Smooth muscle cell (in vitro differentiated cells): ENCODE data around the gene MSI2. TPM values are rescaled to one million over a fixed set of nuclear protein-coding genes. Genes with fewer than 3 reads are reported as not detected.

Experiments used
- DNase-seq: peaks from one replicate; lab custom pipeline; 2025; ENCODE audit not compliant: unreplicated experiment; lab: John Stamatoyannopoulos, UW
- H2AFZ ChIP-seq: fragments of 200-600 bp; sonication (generic); 2 replicates; pipeline ENCODE4 v1.6.0; 2016; ENCODE audit warnings: antibody characterized with exemption, low read depth, mild to moderate bottlenecking
- H3F3A ChIP-seq: fragments of 200-600 bp; sonication (generic); 2 replicates; pipeline ENCODE4 v1.6.0; 2017; ENCODE audit warnings: antibody characterized with exemption, low read depth
- H3K27ac ChIP-seq: fragments of 200-600 bp; sonication (generic); 2 replicates; pipeline ENCODE4 v1.5.1; 2016; ENCODE audit warnings: low read depth, mild to moderate bottlenecking
- H3K27me3 ChIP-seq: fragments of 200-600 bp; sonication (generic); 2 replicates; pipeline ENCODE4 v1.6.1; 2016; ENCODE audit warnings: low read depth, mild to moderate bottlenecking
- H3K36me3 ChIP-seq: fragments of 200-600 bp; sonication (generic); 2 replicates; pipeline ENCODE4 v1.5.1; 2016; ENCODE audit warnings: low read depth
- H3K4me1 ChIP-seq: fragments of 200-600 bp; sonication (generic); 2 replicates; pipeline ENCODE4 v1.5.1; 2016; ENCODE audit warnings: low read depth
- H3K4me2 ChIP-seq: fragments of 200-600 bp; sonication (generic); 2 replicates; pipeline ENCODE4 v1.6.0; 2016; ENCODE audit warnings: mild to moderate bottlenecking
- H3K4me3 ChIP-seq: fragments of 200-600 bp; sonication (generic); 2 replicates; pipeline ENCODE4 v1.5.1; 2016; ENCODE audit warnings: mild to moderate bottlenecking
- H3K79me2 ChIP-seq: fragments of 200-600 bp; sonication (generic); 2 replicates; pipeline ENCODE4 v1.6.0; 2016; ENCODE audit warnings: low read depth, mild to moderate bottlenecking
- H3K9ac ChIP-seq: fragments of 200-600 bp; sonication (generic); 2 replicates; pipeline ENCODE4 v1.6.0; 2016; ENCODE audit warnings: low read depth
- H3K9me3 ChIP-seq: fragments of 200-600 bp; sonication (generic); replicated peaks from 2 replicates; pipeline ENCODE4 v1.5.1; 2016; ENCODE audit warnings: low read depth
- H4K20me1 ChIP-seq: fragments of 200-600 bp; sonication (generic); 2 replicates; pipeline ENCODE4 v1.6.0; 2016; ENCODE audit warnings: low read depth
- WGBS: methylation state at CpG from one replicate; pipeline ENCODE4 v1.1.7; 2016; ENCODE audit warnings: low lambda C conversion rate; 5-methylcytosine and 5-hydroxymethylcytosine counted together
- polyA plus RNA-seq: library from polyadenylated mRNA; unstranded; fragments of >200 nt; fragmentation: Nextera tagmentation; extraction: Ambion mirVana; gene quantifications from 2 replicates; pipeline ENCODE4 v1.2.1, GENCODE V29; 2016
- total RNA-seq: library from RNA; depleted of rRNA; stranded (reverse); fragments of >200 nt; gene quantifications from 2 replicates; pipeline ENCODE4 v1.2.3, GENCODE V29; 2014
- TF ChIP-seq, protein P1 (sequence below): fragments of 200-600 bp; sonication (generic); IDR thresholded peaks from 2 replicates; pipeline ENCODE4 v1.5.1; 2017; ENCODE audit warnings: borderline replicate concordance, mild to moderate bottlenecking, antibody characterized with exemption; ENCODE audit not compliant: insufficient read depth, poor library complexity, severe bottlenecking

MSI2 gene
- total and polyA plus RNA-seq, 2 experiments from 2014 or later: 5.7 to 36.5 TPM

- H3K4me1 ChIP-seq: peaks cover 19% of the 10 kb centered on the region
- H3K27ac ChIP-seq: no peak overlapping the region
- no peaks in the 10 kb centered on the region for H3K36me3 ChIP-seq
- H3F3A ChIP-seq: no peaks in the 10 kb centered on the region
- TF ChIP-seq, protein P1, sequence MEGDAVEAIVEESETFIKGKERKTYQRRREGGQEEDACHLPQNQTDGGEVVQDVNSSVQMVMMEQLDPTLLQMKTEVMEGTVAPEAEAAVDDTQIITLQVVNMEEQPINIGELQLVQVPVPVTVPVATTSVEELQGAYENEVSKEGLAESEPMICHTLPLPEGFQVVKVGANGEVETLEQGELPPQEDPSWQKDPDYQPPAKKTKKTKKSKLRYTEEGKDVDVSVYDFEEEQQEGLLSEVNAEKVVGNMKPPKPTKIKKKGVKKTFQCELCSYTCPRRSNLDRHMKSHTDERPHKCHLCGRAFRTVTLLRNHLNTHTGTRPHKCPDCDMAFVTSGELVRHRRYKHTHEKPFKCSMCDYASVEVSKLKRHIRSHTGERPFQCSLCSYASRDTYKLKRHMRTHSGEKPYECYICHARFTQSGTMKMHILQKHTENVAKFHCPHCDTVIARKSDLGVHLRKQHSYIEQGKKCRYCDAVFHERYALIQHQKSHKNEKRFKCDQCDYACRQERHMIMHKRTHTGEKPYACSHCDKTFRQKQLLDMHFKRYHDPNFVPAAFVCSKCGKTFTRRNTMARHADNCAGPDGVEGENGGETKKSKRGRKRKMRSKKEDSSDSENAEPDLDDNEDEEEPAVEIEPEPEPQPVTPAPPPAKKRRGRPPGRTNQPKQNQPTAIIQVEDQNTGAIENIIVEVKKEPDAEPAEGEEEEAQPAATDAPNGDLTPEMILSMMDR: no peak
- 94% methylated on average over 15 of the region's 15 CpGs for WGBS
- H4K20me1 ChIP-seq: no peaks in the 10 kb centered on the region
- no peak overlapping the region for H3K4me2 ChIP-seq
- H3K27me3 ChIP-seq: no peaks in the 10 kb centered on the region
- H2AFZ ChIP-seq: no peak overlapping the region
- no peak overlapping the region for H3K9ac ChIP-seq
- H3K4me3 ChIP-seq: no peak overlapping the region
- H3K79me2 ChIP-seq: no peaks in the 10 kb centered on the region
- H3K9me3 ChIP-seq: no peaks in the 10 kb centered on the region
- no peak for DNase-seq
Measured at GRCh38 chr17:57589151-57590034, 333.1 kb downstream of the MSI2 start.

DNA sequence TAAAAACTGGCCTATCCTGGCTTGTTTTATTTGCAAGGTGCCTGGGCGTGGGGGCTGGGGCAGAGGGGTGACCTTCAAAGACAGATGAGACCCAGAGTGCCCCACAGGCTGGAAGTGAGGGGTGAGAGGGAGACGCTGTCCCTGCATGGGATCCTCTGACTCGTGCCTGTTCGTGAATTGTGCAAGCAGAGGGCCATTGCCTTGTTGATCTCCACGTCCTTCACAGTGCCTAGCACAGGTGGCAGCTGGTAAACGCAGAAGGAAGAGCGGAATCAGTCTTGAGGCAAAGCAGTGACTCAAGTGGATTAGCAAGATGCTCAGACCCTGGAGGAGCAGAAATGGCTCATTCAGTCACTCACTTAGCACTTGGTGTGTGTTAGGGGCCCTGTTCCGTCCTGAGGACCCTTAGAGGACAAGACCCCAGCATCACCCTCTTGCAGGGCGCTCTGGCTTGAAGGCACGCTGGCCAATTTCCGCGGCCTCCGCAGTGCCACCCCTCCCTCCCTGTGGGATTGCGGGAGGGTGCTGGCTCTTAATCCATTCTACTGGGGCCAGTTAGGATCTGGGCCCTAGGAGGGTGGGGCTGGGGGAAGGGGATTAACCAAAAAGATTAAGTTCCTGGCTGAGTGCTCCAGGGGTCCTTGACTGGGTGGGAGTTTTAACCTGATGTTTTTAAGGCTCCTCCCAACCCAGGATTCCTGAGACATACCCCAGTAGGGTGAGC, 337.6 kb downstream of the MSI2 start:
- H3K4me1 ChIP-seq: peaks cover 8% of the 10 kb centered on the region
- WGBS: 89% methylated on average over 14 of the region's 14 CpGs
- TF ChIP-seq, protein P1: no peak

GRCh38 chr17:57594767-57595166, 338.4 kb downstream of the MSI2 start:
- TF ChIP-seq, protein P1: no peak
- 96% methylated on average over 5 of the region's 5 CpGs for WGBS

More for the DNA sequence above, 337.6 kb downstream of the MSI2 start:
- Histone ChIP-seq H3F3A (no peaks in the 10 kb centered on the region), H3K27ac (no peak overlapping the region), H3K9ac (no peak overlapping the region), H3K79me2 (no peaks in the 10 kb centered on the region), H4K20me1 (no peaks in the 10 kb centered on the region), H3K4me3 (no peak overlapping the region), H3K27me3 (no peaks in the 10 kb centered on the region), H2AFZ (no peak overlapping the region), H3K9me3 (no peaks in the 10 kb centered on the region), H3K36me3 (no peaks in the 10 kb centered on the region), H3K4me2 (no peak overlapping the region)
- no peak for DNase-seq

More at GRCh38 chr17:57594767-57595166, 338.4 kb downstream of the MSI2 start:
- H3K79me2 ChIP-seq: no peaks in the 10 kb centered on the region
- no peak overlapping the region for H3K4me3 ChIP-seq
- no peak overlapping the region for H2AFZ ChIP-seq
- DNase-seq: no peak
- no peaks in the 10 kb centered on the region for H3K9me3 ChIP-seq
- no peaks in the 10 kb centered on the region for H3K27me3 ChIP-seq
- H3K36me3 ChIP-seq: no peaks in the 10 kb centered on the region
- no peaks in the 10 kb centered on the region for H4K20me1 ChIP-seq
- no peak overlapping the region for H3K9ac ChIP-seq
- no peaks in the 10 kb centered on the region for H3F3A ChIP-seq
- no peak overlapping the region for H3K27ac ChIP-seq
- no peak overlapping the region for H3K4me2 ChIP-seq
- H3K4me1 ChIP-seq: peaks cover 8% of the 10 kb centered on the region
